K562 (cell line): ENCODE results near the gene UBAC2. TPM values are rescaled to one million over a fixed set of nuclear protein-coding genes. Genes with fewer than 3 reads are reported as not detected.
A peak's percentile ranks its signal among the peaks of the same experiment; 100 is the strongest.

Experiments used
- BRF1 ChIP-seq: IDR thresholded peaks from 3 replicates; pipeline ENCODE4 v1.6.1; 2011; ENCODE audit warnings: borderline replicate concordance, mild to moderate bottlenecking; ENCODE audit not compliant: insufficient read length; ENCODE audit errors: extremely low read depth
- CBX1 ChIP-seq: sonication (generic); IDR thresholded peaks from 2 replicates; pipeline ENCODE4 v1.6.1; 2016; ENCODE audit warnings: antibody characterized with exemption, low read depth, mild to moderate bottlenecking
- HNRNPLL ChIP-seq: fragments of 200-400 bp; formaldehyde crosslinking; IDR thresholded peaks from 2 replicates; pipeline ENCODE4 v1.6.1; 2017; ENCODE audit warnings: low read length, low read depth, mild to moderate bottlenecking; ENCODE audit not compliant: poor library complexity, severe bottlenecking
- HNRNPUL1 ChIP-seq: fragments of 200-400 bp; formaldehyde crosslinking; IDR thresholded peaks from 2 replicates; pipeline ENCODE4 v1.6.1; 2017; ENCODE audit warnings: low read length
- HOXB6 ChIP-seq: fragments of 250-450 bp; sonication (Bioruptor Pico); IDR thresholded peaks from 2 replicates; pipeline ENCODE4 v1.5.1; 2022; ENCODE audit warnings: mild to moderate bottlenecking, borderline replicate concordance
- JUND ChIP-seq, 2 experiments: IDR thresholded peaks; 2 replicates in 1 of 2; 3 replicates in 1 of 2; pipeline ENCODE4 v1.6.1; 2011; ENCODE audit warnings: borderline replicate concordance in 2 of 2, low read depth in 2 of 2, low read length in 2 of 2, improper control_type of control experiment in 1 of 2, missing biosample characterization in 1 of 2, missing genetic modification characterization in 1 of 2, missing genetic modification reagents in 1 of 2
- NEUROD1 ChIP-seq: fragments of 150-350 bp; IDR thresholded peaks from 2 replicates; pipeline ENCODE4 v1.6.1; 2014; ENCODE audit warnings: borderline replicate concordance, low read length, low read depth; ENCODE audit not compliant: partially characterized antibody
- ZC3H4 ChIP-seq: sonication (generic); formaldehyde crosslinking; IDR thresholded peaks from 2 replicates; pipeline ENCODE4 v1.9.0; 2021; ENCODE audit warnings: missing genetic modification reagents, borderline replicate concordance
- ZNF707 ChIP-seq: fragments of 250-450 bp; sonication (Bioruptor Pico); conservative IDR thresholded peaks from 2 replicates; pipeline ENCODE4 v1.8.0; 2022; ENCODE audit warnings: inconsistent platforms, mild to moderate bottlenecking, moderate library complexity
- polyA plus RNA-seq, 8 experiments: library from polyadenylated mRNA; depleted of rRNA in 4 of 8; stranded (reverse) in 5 of 8; unstranded in 3 of 8; fragments of >200 nt; fragmentation: Nextera tagmentation in 2 of 8; fragmentation: Illumina TruSeq in 1 of 8; extraction: Ambion mirVana in 2 of 8; extraction: Trizol in 1 of 8; gene quantifications; 2 replicates each; pipeline versions ENCODE4 v1.2.1 to v1.2.3, GENCODE V29; 2011 to 2014; ENCODE audit warnings: inconsistent platforms in 1 of 8, missing spikeins in 1 of 8
- total RNA-seq, 7 experiments: library from RNA; depleted of rRNA in 6 of 7; stranded (reverse); fragments of >200 nt in 6 of 7; fragmentation: Illumina TruSeq in 2 of 7; extraction: Trizol in 2 of 7; gene quantifications; 2 replicates each; pipeline versions ENCODE4 v1.2.1 to v1.2.3, GENCODE V29; 2011 to 2021; ENCODE audit warnings: low replicate concordance in 1 of 7
- TF ChIP-seq, protein P1 (sequence below), 2 experiments: fragments of 450-650 bp; IDR thresholded peaks; 2 replicates each; pipeline ENCODE4 v1.6.1; 2016; ENCODE audit warnings: mild to moderate bottlenecking in 2 of 2, borderline replicate concordance in 1 of 2, low read depth in 1 of 2, moderate library complexity in 1 of 2
- TF ChIP-seq, protein P2 (sequence below): fragments of 250-450 bp; sonication (Bioruptor Pico); IDR thresholded peaks from 2 replicates; pipeline ENCODE4 v1.8.0; 2021; ENCODE audit warnings: borderline replicate concordance, mild to moderate bottlenecking, moderate library complexity; ENCODE audit not compliant: poor library complexity, severe bottlenecking
- TF ChIP-seq, protein P3 (sequence below): fragments of 250-450 bp; sonication (Bioruptor Pico); IDR thresholded peaks from 2 replicates; pipeline ENCODE4 v1.8.0; 2022; ENCODE audit warnings: inconsistent platforms, mild to moderate bottlenecking, moderate library complexity, borderline replicate concordance

Gene UBAC2
- total and polyA plus RNA-seq, 9 of the 15 experiments (the other 6 are each of a cell fraction or from before 2014, with no cell fraction given), result 6.0 to 84.1 (median 32.3) TPM

DNA sequence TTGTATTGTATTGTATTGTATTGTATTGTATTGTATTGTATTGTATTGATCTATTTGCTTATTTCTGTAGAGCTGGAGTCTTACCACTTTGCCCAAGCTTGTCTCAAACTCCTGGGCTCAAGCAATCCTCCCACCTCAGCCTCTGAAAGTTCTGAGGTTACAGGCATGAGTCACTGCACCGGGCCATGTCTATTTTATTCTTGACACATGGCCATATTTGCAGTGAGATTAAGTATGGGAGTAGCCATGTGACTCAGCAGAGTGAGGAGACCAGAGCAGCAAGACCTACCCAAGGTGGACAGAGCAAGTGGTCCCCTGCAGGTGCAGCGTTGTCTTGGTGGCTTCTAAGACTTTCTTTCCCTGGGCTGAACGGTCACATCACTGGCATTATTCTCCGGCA is 49.1 kb upstream of the UBAC2 start (continued):
- TF ChIP-seq, protein P1, sequence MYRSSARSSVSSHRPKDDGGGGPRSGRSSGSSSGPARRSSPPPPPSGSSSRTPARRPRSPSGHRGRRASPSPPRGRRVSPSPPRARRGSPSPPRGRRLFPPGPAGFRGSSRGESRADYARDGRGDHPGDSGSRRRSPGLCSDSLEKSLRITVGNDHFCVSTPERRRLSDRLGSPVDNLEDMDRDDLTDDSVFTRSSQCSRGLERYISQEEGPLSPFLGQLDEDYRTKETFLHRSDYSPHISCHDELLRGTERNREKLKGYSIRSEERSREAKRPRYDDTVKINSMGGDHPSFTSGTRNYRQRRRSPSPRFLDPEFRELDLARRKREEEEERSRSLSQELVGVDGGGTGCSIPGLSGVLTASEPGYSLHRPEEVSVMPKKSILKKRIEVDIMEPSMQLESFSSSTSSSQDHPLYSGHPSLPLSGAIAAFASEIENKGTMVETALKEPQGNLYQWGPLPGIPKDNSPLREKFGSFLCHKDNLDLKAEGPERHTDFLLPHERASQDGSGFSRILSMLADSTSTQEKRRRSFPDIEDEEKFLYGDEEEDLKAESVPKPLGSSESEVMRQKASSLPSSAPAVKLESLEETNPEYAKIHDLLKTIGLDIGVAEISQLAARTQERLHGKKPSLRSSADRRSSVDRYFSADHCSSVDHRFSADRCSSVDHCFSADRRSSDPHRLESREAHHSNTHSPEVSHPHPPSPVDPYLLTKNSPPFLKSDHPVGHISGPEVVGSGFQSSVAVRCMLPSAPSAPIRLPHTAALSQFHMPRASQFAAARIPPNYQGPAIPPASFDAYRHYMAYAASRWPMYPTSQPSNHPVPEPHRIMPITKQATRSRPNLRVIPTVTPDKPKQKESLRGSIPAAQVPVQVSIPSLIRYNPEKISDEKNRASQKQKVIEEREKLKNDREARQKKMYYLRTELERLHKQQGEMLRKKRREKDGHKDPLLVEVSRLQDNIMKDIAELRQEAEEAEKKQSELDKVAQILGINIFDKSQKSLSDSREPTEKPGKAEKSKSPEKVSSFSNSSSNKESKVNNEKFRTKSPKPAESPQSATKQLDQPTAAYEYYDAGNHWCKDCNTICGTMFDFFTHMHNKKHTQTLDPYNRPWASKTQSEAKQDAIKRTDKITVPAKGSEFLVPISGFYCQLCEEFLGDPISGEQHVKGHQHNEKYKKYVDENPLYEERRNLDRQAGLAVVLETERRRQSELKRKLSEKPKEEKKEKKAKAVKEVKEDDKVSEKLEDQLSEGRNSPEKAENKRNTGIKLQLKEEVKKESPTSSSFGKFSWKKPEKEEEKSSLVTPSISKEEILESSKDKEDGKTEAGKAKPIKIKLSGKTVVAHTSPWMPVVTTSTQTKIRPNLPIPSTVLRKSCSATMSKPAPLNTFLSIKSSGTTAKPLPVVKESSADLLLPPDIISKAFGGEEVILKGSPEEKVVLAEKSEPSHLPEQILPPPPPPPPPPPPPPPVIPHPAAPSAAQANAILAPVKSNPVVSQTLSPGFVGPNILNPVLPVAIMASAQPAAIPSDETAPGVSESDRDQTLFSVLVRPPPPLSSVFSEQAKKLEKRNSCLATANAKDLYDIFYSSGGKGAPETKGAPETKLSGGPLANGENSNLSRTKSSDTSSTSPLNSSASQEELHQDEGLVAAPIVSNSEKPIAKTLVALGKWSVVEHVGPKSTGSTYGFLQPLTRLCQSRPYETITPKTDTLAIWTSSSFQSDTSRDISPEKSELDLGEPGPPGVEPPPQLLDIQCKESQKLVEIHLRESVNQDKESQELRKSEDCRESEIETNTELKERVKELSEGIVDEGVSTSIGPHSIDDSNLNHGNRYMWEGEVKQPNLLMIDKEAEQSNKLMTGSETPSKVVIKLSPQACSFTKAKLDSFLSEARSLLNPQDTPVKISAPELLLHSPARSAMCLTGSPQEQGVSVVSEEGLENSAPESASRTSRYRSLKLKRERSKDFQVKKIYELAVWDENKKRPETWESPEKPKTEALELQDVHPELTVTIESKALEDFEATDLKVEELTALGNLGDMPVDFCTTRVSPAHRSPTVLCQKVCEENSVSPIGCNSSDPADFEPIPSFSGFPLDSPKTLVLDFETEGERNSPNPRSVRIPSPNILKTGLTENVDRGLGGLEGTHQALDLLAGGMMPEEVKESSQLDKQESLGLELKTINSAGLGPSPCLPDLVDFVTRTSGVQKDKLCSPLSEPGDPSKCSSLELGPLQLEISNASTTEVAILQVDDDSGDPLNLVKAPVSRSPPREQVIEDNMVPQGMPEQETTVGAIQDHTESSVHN (IDR thresholded peaks at IDR 0.05; ENCODE audit: borderline replicate concordance in 1 of 2, low read depth in 1 of 2), result no peak
- TF ChIP-seq ZNF707, result no peak
- TF ChIP-seq JUND (IDR thresholded peaks at IDR 0.05; ENCODE audit: borderline replicate concordance, low read depth, low read length), result peak; percentile 95
- peak; percentile 91; the same call in 2 of the 3 replicates for TF ChIP-seq JUND (tag; IDR thresholded peaks at IDR 0.05; ENCODE audit: borderline replicate concordance, low read depth, low read length)
- no peak for TF ChIP-seq HOXB6 (CRISPR knock-in tag)
- TF ChIP-seq, protein P2, sequence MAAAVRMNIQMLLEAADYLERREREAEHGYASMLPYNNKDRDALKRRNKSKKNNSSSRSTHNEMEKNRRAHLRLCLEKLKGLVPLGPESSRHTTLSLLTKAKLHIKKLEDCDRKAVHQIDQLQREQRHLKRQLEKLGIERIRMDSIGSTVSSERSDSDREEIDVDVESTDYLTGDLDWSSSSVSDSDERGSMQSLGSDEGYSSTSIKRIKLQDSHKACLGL (CRISPR knock-in tag), result no peak
- no peak for TF ChIP-seq BRF1
- TF ChIP-seq NEUROD1, result no peak
- TF ChIP-seq HNRNPUL1, result no peak
- TF ChIP-seq, protein P3, sequence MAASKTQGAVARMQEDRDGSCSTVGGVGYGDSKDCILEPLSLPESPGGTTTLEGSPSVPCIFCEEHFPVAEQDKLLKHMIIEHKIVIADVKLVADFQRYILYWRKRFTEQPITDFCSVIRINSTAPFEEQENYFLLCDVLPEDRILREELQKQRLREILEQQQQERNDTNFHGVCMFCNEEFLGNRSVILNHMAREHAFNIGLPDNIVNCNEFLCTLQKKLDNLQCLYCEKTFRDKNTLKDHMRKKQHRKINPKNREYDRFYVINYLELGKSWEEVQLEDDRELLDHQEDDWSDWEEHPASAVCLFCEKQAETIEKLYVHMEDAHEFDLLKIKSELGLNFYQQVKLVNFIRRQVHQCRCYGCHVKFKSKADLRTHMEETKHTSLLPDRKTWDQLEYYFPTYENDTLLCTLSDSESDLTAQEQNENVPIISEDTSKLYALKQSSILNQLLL (CRISPR knock-in tag), result no peak
- no peak for TF ChIP-seq ZC3H4 (CRISPR knock-in tag)
- TF ChIP-seq HNRNPLL, result no peak
- TF ChIP-seq CBX1, result no peak
